GM19240 (cell line): ENCODE data around the gene SHQ1.

Source experiments
- DNase-seq: peaks from one replicate; pipeline ENCODE4 v3.0.0; 2011; ENCODE audit warnings: low spot score; ENCODE audit not compliant: insufficient read length

The SHQ1 gene

GRCh38 chr3:72848703-72849081 lies 447 bp upstream of the SHQ1 start:
- no peak for DNase-seq

- DNase-seq, result no peak
Observed at GRCh38 chr3:72847282-72847681, 963 bp downstream of the SHQ1 start.

- DNase-seq, result no peak
Observed at GRCh38 chr3:72846166-72846565, 2.1 kb downstream of the SHQ1 start.

- no peak for DNase-seq
Observed at GRCh38 chr3:72844436-72844993, 3.7 kb downstream of the SHQ1 start.

- no peak for DNase-seq
Observed at GRCh38 chr3:72839057-72839456, 9.2 kb downstream of the SHQ1 start.

GRCh38 chr3:72836923-72837322 lies 11.3 kb downstream of the SHQ1 start:
- no peak for DNase-seq

- DNase-seq, result no peak
Observed at GRCh38 chr3:72836416-72836815, 11.8 kb downstream of the SHQ1 start.

GRCh38 chr3:72830452-72831223 lies 17.6 kb downstream of the SHQ1 start:
- DNase-seq, result no peak

- DNase-seq, result no peak
Observed at GRCh38 chr3:72829701-72830100, 18.5 kb downstream of the SHQ1 start.

- DNase-seq, result no peak
Observed at GRCh38 chr3:72821161-72821781, 27.0 kb downstream of the SHQ1 start.

GRCh38 chr3:72820415-72820814 lies 27.8 kb downstream of the SHQ1 start:
- DNase-seq, result no peak

- DNase-seq, result no peak
Observed at GRCh38 chr3:72818905-72819304, 29.3 kb downstream of the SHQ1 start.

GRCh38 chr3:72818092-72818773 lies 30.0 kb downstream of the SHQ1 start:
- DNase-seq, result no peak

- DNase-seq, result no peak
Observed at GRCh38 chr3:72816862-72817355, 31.3 kb downstream of the SHQ1 start.

GRCh38 chr3:72814308-72814707 lies 33.9 kb downstream of the SHQ1 start:
- DNase-seq, result no peak

- no peak for DNase-seq
Observed at GRCh38 chr3:72812201-72812600, 36.0 kb downstream of the SHQ1 start.

GRCh38 chr3:72811571-72811970 lies 36.7 kb downstream of the SHQ1 start:
- no peak for DNase-seq

GRCh38 chr3:72810659-72811434 lies 37.4 kb downstream of the SHQ1 start:
- DNase-seq, result no peak

GRCh38 chr3:72810063-72810462 lies 38.2 kb downstream of the SHQ1 start:
- no peak for DNase-seq

GRCh38 chr3:72804361-72804760 lies 43.9 kb downstream of the SHQ1 start:
- no peak for DNase-seq

- DNase-seq, result no peak
Observed at GRCh38 chr3:72803573-72803972, 44.7 kb downstream of the SHQ1 start.
